Muscle of leg (tissue), 11 donors: ENCODE data around the gene RALGAPA2. TPM values are rescaled to one million over a fixed set of nuclear protein-coding genes. Genes with fewer than 3 reads are reported as not detected.

Source experiments
- DNase-seq: peaks from one replicate; pipeline ENCODE4 v3.0.0; 2013
- H3K27ac ChIP-seq: one replicate; pipeline ENCODE4 v1.5.1; 2013; ENCODE audit warnings: mild to moderate bottlenecking, low read length, control low read depth
- H3K27me3 ChIP-seq: one replicate; pipeline ENCODE4 v1.6.1; 2013; ENCODE audit warnings: low read length; ENCODE audit not compliant: control insufficient read depth, insufficient read depth
- H3K36me3 ChIP-seq: one replicate; pipeline ENCODE4 v1.6.1; 2013; ENCODE audit warnings: low read length; ENCODE audit not compliant: control insufficient read depth, insufficient read depth
- H3K4me1 ChIP-seq: one replicate; pipeline ENCODE4 v1.6.1; 2013; ENCODE audit warnings: low read length; ENCODE audit not compliant: control insufficient read depth, insufficient read depth
- H3K4me3 ChIP-seq: one replicate; pipeline ENCODE4 v1.5.1; 2013; ENCODE audit warnings: low read length, control low read depth
- H3K9me3 ChIP-seq: replicated peaks from 2 replicates; pipeline ENCODE4 v1.6.1; 2013; ENCODE audit warnings: low read depth, low read length; ENCODE audit not compliant: control insufficient read depth
- WGBS: methylation state at CpG from one replicate; pipeline ENCODE4 v1.1.5; 2013; ENCODE audit warnings: missing lambda C conversion rate; ENCODE audit not compliant: insufficient coverage; 5-methylcytosine and 5-hydroxymethylcytosine counted together
- polyA plus RNA-seq, 8 donors: library from polyadenylated mRNA; unstranded; fragments of 120-200 nt; gene quantifications; one replicate each; pipeline versions ENCODE4 v1.2.1 to v1.2.3, GENCODE V29; 2013; ENCODE audit warnings: inconsistent platforms in 1 of 8, low replicate concordance in 1 of 8; ENCODE audit not compliant: insufficient read length in 8 of 8, insufficient read depth in 1 of 8
- total RNA-seq: library from RNA; stranded (reverse); fragments of 120-200 nt; gene quantifications from one replicate; pipeline ENCODE4 v1.2.4, GENCODE V29; 2013

The RALGAPA2 gene
- total and polyA plus RNA-seq, 9 donors, result 6.0 to 10.6 (median 8.3) TPM

GRCh38 chr20:20531283-20531682 lies 181.2 kb downstream of the RALGAPA2 start:
- Histone ChIP-seq H3K4me1 (no peaks in the 10 kb centered on the region), H3K27me3 (no peaks in the 10 kb centered on the region), H3K36me3 (no peaks in the 10 kb centered on the region), H3K4me3 (no peak overlapping the region), H3K9me3 (no peaks in the 10 kb centered on the region), H3K27ac (no peak overlapping the region)
- no peak for DNase-seq
- 79% methylated on average over 4 of the region's 6 CpGs for WGBS

GRCh38 chr20:20530428-20531151 lies 181.9 kb downstream of the RALGAPA2 start:
- Histone ChIP-seq H3K27me3 (no peaks in the 10 kb centered on the region), H3K4me1 (no peaks in the 10 kb centered on the region), H3K9me3 (no peaks in the 10 kb centered on the region), H3K36me3 (no peaks in the 10 kb centered on the region), H3K27ac (no peak overlapping the region), H3K4me3 (no peak overlapping the region)
- DNase-seq, result no peak
- WGBS, result 100% methylated on average over 2 of the region's 7 CpGs

GRCh38 chr20:20529597-20529996 lies 182.8 kb downstream of the RALGAPA2 start:
- Histone ChIP-seq H3K36me3 (no peaks in the 10 kb centered on the region), H3K27ac (no peak overlapping the region), H3K27me3 (no peaks in the 10 kb centered on the region), H3K9me3 (no peaks in the 10 kb centered on the region), H3K4me3 (no peak overlapping the region), H3K4me1 (no peaks in the 10 kb centered on the region)
- DNase-seq, result no peak
- WGBS, result no CpG with 5 or more reads among the region's 4 CpGs

DNA sequence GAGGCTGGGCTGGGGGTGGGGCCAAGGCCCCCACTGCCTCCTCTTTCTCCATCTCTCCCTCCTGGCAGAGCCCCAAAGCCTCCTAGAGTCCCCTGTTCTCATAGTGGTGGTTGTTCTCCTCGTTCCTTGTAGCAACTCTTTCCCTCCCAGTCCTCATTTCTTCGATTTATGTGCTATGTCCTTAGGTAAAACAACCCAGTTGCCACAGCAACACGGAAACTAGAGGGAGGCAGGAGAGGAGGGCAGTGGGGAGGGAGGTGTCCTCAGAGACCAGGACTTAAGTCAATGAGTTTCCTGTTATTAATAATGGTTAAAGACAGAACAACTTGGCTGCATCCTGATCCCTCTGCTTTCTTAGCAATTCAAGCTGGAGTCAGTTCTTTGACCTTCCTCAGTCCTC lies 183.6 kb downstream of the RALGAPA2 start:
- H3K4me3 ChIP-seq, result no peak overlapping the region
- H3K4me1 ChIP-seq, result no peaks in the 10 kb centered on the region
- no peaks in the 10 kb centered on the region for H3K9me3 ChIP-seq
- no CpG with 5 or more reads among the region's 3 CpGs for WGBS
- no peaks in the 10 kb centered on the region for H3K27me3 ChIP-seq
- H3K27ac ChIP-seq, result no peak overlapping the region
- no peaks in the 10 kb centered on the region for H3K36me3 ChIP-seq
- DNase-seq, result peak; percentile 43

- no peak for DNase-seq
- 88% methylated on average over 2 of the region's 4 CpGs for WGBS
- Histone ChIP-seq H3K27ac (no peak overlapping the region), H3K4me3 (no peak overlapping the region), H3K36me3 (no peaks in the 10 kb centered on the region), H3K27me3 (no peaks in the 10 kb centered on the region), H3K4me1 (no peaks in the 10 kb centered on the region), H3K9me3 (no peaks in the 10 kb centered on the region)
Observed at GRCh38 chr20:20527661-20528060, 184.8 kb downstream of the RALGAPA2 start.

DNA sequence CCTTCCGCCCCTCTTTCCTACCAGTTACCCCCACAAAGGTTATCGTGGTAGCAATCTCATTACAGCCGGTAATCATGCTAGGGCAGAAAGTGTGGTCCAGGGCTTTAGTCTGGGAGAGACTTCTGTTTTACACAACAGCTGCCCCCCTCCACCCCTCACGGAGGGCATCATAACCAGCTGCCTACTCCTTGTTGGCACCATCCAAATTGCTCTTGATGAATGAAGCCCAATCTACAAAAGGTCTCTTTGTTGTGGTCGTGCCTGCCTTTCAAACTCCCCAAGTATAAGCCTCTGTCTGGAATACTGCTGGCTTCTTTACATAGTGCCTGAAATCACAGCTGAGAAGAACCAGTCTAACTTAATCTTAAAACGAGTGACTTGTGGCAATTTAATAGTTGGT lies 186.7 kb downstream of the RALGAPA2 start:
- Histone ChIP-seq H3K4me3 (no peak overlapping the region), H3K4me1 (no peaks in the 10 kb centered on the region), H3K9me3 (no peaks in the 10 kb centered on the region), H3K27me3 (no peaks in the 10 kb centered on the region), H3K27ac (no peak overlapping the region), H3K36me3 (peaks cover under 1% of the 10 kb centered on the region)
- DNase-seq, result peak; percentile 64
- WGBS, result no CpG with 5 or more reads among the region's 6 CpGs

GRCh38 chr20:20525214-20525613 lies 187.2 kb downstream of the RALGAPA2 start:
- H3K4me1 ChIP-seq, result no peaks in the 10 kb centered on the region
- peaks cover 5% of the 10 kb centered on the region for H3K36me3 ChIP-seq
- no CpG with 5 or more reads among the region's 2 CpGs for WGBS
- no peaks in the 10 kb centered on the region for H3K27me3 ChIP-seq
- no peaks in the 10 kb centered on the region for H3K9me3 ChIP-seq
- DNase-seq, result no peak
- H3K4me3 ChIP-seq, result no peak overlapping the region
- H3K27ac ChIP-seq, result no peak overlapping the region

DNA sequence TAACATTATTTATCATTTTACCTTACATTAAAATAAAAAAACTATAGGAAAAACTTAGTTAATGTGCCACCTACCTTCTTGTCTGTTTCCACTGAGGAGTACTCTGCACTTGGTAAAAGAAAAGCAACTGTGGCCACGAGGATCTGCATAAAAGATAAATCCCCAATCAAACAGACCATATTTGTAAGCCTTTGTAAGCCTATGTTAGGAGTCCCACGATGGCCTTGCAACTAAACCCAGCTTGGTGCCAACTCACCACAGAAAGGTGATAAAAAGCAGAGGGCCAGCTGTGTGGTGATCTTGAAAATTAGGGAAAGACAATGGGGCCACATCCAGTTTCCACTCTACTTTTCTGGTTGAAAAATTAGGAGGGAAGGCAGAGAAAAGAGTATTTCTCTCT lies 187.7 kb downstream of the RALGAPA2 start:
- Histone ChIP-seq H3K4me1 (no peaks in the 10 kb centered on the region), H3K4me3 (no peak overlapping the region), H3K36me3 (peaks cover 5% of the 10 kb centered on the region), H3K27ac (no peak overlapping the region), H3K9me3 (no peaks in the 10 kb centered on the region), H3K27me3 (no peaks in the 10 kb centered on the region)
- WGBS, result no CpG with 5 or more reads among the region's 2 CpGs
- no peak for DNase-seq

- no peaks in the 10 kb centered on the region for H3K9me3 ChIP-seq
Observed at GRCh38 chr20:20521736-20522135, 190.7 kb downstream of the RALGAPA2 start.

GRCh38 chr20:20520776-20521175 lies 191.7 kb downstream of the RALGAPA2 start:
- Histone ChIP-seq H3K36me3 (peaks cover 5% of the 10 kb centered on the region), H3K27ac (no peak overlapping the region), H3K4me1 (no peaks in the 10 kb centered on the region), H3K4me3 (no peak overlapping the region), H3K27me3 (no peaks in the 10 kb centered on the region), H3K9me3 (no peaks in the 10 kb centered on the region)
- no peak for DNase-seq
- 100% methylated on average over 3 of the region's 5 CpGs for WGBS

More at GRCh38 chr20:20521736-20522135, 190.7 kb downstream of the RALGAPA2 start:
- no peaks in the 10 kb centered on the region for H3K27me3 ChIP-seq
- no peak overlapping the region for H3K27ac ChIP-seq
- no peak overlapping the region for H3K4me3 ChIP-seq
- no CpG with 5 or more reads among the region's 1 CpG for WGBS
- peaks cover 5% of the 10 kb centered on the region for H3K36me3 ChIP-seq
- no peak for DNase-seq
- no peaks in the 10 kb centered on the region for H3K4me1 ChIP-seq

GRCh38 chr20:20519269-20519668 lies 193.2 kb downstream of the RALGAPA2 start:
- Histone ChIP-seq H3K27me3 (no peaks in the 10 kb centered on the region), H3K4me1 (no peaks in the 10 kb centered on the region), H3K9me3 (peaks cover 12% of the 10 kb centered on the region), H3K27ac (no peak overlapping the region), H3K36me3 (peaks cover 10% of the 10 kb centered on the region), H3K4me3 (no peak overlapping the region)
- no peak for DNase-seq
